ENCODE results near the gene ERI3.
A peak's percentile ranks its signal among the peaks of the same experiment; 100 is the strongest.

The ERI3 gene

DNA sequence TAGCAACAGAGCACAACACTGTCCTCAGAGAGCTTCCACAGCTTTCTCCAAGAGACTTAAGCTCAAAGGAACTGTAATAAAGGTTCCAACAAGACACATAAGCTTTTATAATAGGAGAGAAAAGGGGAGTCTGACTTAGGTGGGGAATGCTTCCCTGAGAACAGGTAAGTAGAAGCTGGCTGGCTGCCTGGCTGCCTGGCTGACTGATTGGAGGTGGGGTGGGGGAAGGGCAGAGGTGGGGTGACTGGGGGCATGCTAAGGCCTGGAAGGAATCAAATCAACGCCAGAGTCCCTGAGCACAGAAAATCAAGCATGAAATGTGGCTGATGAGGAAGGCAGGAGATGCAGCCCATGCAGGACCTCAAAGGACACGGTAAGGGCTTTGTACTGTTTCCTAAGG lies 96.0 kb downstream of the ERI3 start:
- DNase-seq: no peak

DNA sequence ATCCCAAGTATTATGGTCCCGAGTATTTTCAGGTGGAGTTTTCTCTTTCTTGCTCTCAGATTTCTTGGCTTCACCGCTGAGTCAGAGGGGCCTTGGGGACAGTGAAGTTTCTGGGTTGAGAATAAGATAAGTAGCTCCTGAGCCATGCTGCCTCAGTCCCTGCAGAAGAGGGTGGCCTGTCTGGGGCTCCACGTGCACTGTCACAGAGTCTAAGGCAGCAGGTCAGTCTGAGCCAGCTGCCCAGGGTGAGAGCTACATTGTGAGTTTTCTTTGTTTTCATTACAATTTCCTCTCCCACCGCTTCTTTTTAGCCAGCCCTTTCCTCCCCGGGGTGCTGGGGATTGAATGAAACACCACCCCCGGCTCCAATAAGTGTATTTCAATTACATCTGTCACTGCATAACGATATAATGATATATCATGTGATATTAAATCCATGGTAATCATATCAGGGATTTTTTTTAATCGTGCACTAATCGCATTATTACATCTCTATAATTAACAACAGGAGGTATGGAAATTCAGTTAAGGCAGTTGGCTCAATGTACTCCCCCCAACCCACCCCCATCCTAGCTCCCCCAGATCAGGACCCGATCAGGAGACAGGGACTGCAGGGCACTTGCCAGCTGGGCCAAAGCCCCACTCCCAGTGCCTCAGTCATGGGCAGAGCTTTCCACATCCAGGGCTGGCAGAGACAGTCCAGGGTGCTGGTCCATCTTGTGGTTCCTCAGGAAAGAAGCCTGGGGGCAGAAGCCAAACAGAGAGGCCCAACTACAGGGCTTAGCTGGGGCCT lies 98.1 kb downstream of the ERI3 start:
- DNase-seq: no peak

DNA sequence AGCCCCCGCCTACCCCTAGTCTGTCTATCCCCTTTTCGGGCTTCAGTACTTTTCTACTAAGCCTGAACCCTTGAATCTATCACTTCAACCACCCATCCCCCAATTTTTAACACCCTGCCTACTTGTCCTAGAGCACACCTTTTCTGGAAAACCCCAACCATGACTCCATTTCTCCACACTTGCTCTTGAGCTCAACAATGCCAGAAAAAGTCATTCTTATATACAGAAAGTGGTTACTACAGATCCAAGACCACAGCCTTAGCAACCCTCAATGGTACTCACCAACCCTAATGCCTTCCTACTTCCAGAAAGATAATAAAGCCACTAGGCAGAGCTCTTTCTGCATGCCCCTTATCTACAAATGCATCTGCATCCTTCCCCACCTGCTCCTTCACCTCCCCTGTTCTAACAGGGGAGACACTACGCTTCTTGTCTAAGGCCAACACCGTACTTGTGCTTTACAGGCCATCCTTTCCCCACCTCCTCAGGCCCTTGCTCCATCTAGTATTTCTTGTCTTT lies 100.6 kb downstream of the ERI3 start:
- no peak for DNase-seq

DNA sequence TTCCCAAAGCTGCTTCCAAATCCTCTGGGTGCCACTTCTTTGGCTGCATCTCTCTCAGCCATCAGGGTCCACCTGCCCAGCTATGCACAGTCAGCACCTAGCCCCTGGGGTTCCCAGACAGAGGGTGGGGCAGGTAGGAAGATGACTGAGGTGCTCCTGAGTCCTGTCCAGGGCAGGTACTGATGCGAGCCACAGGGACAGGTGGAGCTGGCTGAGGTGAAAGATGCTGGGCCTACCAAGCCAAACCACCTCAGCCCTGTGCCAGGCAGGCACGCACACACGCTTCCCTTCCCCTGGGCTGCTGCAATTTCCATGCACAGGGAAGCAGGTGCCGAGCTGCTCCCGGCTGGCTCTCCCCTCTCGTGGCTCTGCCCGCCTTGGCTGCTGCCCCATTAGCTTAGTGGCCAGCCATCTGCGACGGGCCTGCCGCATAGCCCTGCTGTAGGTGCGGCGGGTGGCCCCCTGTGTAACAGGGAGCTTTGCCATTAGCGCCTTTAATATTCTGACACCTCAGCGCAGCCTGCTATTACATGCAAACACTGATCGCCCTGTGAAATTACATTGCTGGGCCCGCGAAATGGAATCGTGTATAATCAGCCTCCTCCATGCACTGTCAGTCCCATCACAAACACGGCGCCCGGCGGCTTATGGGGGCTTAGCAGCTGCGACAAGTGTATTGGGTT lies 102.9 kb downstream of the ERI3 start:
- DNase-seq: no peak

DNA sequence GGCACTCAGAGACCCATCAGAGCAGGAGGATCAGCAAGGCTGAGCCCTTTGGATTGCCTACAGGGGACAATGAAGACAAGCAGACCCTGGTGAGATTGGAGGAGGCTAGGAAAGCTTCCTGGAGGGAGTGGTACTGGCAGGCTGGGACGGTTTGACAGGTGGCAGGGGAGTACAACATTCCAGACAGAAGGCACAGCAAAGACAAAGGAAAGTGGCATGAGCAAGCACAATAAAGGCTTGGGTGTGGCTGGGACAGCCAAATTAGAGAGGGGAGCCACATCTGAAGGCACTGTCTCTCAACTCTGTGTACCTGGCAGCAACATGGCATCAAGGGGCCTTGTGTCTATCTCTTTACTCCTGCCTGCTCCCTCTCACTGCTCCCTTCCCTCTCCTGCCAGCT lies 103.6 kb downstream of the ERI3 start:
- DNase-seq: no peak

DNA sequence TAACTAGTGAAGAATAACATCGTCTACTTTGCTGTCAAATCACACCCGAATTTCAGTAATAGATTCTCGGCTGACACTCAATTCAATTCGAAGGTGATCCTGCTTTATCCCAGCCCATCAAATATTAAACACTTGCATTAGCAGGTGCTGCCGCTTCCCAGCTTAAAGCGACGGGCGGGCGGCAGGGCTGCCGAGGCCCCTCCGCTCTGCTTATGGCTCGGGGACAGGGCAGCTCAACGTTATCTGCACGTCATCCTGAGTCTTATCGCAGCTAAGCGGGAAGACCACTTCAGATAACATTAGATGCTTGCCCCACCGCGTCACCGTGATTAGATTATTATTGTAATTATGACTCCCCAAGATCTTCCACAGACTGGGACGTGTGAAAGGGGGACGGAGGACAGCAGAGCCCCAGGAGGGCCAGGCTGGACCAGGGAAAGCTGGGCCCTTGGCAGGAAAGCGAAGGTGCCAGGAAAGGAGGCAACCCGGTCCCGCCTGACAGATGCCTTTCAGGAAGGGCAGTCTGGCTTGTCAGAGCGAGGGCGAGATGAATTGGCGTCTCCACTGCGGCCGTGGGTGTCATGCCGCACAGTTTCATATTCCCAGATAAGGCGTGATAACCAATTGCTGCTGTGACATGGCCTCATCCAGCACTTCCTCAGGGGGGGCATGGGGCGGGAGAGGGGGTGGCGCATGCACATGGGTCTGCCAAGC lies 104.8 kb downstream of the ERI3 start:
- no peak for DNase-seq

DNA sequence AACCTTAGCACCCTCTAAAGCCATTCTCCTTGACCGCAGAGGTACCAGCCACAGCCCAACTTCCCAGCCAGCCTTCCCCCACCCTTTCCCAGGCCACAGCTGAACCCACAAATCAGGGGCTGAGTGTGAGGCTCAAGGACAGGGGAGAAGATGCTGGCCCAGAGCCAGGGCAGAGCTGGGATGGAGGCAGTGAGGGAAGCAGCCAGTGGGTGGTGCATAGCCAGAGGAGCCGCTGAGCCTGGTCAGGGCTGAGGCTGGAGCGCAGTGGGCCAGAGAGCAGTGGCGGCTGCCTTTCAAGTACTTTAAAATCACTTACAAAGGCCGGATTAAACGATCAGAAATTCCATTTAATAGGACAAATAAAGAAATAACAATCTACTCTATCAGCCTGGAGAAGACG lies 105.5 kb downstream of the ERI3 start:
- DNase-seq: peak; percentile 33

DNA sequence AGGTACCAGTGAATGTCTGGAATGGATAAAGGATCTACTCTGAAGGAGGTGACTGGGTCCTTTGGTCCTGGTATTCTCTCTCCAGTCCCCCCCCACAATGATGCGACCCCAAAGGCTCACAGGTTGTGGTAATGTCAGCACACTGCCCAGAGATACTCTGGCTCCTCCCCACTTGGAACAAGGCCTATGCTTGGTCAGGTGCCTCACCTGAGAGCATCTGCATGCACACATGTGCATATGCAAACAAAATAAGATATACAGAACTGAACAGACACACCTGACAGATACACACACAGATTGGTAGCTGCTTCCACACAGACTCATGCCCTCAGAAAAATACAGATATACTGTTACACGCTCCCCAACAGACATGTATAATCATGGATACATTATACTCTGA lies 108.3 kb downstream of the ERI3 start:
- DNase-seq: no peak

DNA sequence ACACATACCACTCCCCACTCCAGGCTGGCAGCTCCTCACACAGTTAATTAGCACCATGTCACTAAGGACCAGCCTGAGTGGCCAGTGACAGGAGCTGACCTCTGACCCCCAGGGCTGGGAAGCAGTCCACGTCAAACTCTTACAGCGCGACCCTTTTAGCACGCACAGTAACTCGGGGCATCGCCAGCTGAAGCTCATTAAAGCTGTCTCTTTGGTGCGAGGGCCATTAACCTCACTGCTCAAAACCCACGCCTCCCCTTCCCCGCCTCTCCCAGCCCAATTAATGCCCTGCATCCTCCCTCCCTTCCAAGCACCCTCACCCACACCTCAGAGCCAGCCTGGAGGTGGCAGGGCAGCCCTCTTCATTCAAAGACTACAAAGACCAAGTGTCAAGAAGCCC lies 110.1 kb downstream of the ERI3 start:
- DNase-seq: no peak

DNA sequence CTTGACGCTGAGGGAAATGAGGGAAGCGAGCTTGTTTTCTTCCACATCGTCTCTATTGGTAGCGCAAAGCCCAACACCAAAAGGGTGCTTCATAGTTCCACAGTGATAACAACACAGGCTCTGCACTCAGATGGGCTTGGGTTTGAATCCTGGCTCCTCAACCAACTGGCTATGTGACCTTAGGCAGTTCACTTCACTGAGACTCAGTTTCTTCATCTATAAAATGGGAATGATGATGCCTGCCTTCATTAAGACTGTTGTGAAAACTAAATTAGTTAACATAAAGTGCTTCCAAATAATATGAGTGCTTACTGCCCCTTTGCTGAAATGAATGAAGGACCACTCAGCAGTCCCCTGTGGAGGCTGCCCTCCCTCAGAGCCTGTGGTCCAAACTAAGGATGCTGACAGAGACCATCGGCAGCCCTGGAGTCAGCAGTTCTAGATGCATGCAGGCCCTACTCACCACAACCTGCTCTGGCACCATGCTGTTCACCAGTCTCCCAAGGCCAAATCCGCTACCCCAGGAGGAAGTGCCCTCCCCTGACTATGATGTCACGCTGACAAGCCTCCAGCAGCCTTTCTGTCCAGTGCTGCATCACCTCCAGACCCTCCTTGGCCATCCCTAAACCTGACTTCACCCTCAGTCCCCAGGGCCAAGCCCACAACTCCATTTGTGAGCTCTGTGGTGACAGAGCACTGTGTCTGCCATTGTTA lies 111.1 kb downstream of the ERI3 start:
- DNase-seq: no peak

DNA sequence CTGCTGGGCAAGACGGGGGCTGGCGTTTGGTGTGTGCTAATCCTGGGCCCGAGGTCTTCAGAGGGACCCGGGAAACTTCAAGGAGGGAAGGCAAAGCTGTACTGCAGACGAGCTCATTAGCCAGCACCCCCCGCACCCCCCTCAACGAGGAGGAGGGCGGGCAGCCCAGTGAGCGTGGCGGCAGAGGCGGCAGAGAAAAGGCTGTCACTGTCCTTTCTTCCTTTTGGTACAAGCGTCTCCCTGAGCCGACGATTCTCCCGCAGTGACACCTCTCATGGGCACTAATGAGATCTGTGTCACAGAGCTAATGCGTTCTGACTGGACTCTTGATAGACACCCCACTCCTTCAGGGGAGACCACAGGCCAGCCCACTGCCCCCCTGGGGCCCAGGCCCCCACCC lies 112.3 kb downstream of the ERI3 start:
- DNase-seq: no peak

DNA sequence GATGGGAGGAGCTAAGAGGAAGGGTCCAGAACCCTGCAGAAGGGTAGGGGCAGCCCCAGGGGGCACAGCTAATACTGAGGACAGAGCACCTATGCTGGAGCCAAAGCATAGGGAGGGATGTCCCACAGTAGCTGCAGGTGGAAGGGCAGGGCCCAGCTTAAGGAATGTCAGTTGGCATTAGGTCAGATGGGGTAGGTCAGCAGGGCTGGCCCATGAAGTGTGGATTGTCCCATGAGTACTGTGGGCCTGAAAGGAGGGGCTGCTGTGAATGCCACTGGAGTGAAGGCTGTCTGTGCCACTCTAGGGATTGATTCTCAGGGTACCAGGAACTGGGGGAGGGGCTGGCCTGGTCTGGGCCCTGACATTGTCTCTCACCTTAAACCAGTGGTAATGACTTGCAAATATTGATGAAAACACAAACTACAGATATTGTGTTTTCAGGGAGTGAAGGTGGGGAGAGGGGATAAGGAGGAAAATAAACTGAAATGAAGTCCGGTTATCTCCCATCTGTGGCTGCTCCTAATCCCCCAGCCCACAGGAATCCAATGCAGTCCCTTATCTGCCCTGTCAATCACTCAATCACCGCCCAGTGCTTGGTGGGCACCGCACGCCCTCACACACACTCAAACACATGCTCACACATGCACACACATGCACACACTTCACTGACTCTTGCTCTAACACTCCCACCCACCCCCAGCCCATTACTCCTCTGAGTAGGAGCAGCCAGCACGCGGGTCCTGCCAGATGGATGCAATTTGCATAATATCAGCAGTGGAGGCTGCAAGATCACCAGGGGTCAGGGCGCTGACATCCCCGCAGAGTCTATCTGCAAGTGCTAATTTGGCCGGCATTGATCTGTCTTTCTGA lies 114.0 kb downstream of the ERI3 start:
- DNase-seq: no peak

DNA sequence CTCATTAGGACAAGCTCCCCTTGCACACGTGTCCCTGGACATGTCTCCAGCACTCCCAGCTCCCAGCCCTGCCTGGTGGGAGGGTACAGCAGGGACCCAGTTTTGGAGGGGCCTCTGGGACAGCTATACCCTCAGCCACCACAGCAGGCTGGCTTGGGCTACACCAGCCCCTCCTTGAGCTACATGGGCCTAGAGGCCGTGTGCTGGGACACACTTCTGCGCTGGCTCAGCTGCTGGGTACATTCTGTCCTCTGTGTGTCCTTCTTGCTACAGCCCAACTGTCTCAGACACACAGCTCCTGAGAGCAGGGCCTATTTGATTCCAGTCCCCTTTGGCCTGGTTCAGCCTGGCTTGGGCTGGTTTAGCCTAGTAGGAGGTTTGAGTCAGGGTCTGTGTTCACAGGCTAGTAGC lies 115.1 kb downstream of the ERI3 start:
- no peak for DNase-seq

DNA sequence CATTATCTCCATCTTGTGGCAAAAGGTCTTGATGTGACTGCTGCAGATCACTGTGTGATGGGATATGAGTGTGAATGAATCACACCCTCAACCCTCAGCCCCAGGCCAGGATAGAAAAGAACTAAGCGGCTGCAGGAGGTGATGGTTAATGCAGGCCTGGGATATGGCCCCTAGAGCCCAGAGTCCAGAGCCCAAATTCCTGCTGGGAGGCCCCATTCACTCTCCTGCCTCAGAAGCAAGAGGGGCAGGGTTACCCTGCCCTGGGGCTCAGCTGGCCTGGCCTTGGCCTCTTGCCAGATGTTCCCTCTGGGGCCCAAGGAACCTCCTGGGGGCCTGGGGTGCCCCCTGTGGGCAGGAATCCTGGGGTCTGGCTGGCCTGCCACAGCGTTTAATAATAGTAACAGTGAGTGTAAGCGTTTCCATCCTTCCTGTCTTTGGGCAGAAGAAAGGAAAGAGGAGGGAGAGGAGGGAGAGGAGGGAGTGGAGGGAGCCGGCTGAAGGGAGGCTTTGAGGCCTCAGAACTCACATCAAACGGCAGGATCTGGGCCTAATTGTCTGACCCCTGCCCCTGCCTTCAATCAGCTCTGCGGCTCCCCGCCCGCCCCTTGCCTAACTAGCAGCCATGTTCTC lies 115.6 kb downstream of the ERI3 start:
- DNase-seq: no peak

DNA sequence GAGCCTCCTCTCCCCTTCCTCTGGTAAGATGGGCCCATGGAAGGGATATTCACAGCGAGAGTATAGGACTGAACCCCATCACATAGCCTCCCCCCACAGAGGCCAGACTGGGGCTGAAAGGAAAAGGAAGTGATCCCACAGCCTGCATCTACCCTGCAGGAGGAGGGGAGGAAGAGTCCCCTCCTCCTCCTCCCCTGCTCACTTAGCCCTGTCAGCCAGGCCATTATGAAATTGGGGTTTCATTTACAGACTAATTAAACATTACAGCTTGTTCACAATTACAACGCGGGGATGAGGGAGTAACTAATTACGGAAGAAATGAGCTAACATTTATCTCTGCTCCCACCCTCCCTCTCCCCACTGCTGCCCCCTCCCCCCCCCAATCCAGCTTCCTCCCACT lies 116.4 kb downstream of the ERI3 start:
- no peak for DNase-seq

DNA sequence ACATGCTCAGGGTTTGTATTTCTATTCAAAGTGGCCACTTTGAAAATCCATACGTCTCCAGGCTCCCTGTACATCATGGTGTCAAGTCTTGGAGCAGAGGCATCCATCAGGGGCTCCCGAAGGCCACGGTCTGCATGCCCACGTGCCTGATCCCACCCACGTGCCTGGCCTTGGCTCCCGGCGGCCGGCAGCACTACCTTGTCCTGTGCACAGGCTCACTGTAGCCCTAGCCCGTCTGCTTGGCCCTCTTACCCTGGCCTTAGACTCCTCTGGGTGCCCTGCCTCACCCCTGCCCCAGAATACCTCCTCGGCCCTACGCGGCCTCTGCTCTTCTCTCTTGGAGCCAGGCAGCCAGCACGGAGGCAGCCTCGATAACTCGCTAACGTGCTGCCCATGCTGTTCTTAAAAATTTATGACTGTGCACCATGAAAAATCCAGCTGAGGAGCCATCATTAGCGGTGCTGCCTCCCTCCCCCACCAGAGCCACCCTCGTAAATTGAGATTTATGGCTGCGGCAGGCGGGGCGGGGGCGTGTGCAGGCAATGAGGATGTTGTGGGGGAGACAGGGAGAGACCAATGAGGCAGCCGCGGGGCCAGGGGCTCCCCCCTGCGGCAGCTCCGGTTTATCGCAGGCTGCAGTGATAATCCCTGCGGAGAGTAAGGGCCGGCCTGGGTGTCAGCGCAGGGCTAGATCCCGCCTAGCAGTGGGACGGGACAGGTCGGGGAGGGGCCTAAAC lies 117.2 kb downstream of the ERI3 start:
- no peak for DNase-seq

DNA sequence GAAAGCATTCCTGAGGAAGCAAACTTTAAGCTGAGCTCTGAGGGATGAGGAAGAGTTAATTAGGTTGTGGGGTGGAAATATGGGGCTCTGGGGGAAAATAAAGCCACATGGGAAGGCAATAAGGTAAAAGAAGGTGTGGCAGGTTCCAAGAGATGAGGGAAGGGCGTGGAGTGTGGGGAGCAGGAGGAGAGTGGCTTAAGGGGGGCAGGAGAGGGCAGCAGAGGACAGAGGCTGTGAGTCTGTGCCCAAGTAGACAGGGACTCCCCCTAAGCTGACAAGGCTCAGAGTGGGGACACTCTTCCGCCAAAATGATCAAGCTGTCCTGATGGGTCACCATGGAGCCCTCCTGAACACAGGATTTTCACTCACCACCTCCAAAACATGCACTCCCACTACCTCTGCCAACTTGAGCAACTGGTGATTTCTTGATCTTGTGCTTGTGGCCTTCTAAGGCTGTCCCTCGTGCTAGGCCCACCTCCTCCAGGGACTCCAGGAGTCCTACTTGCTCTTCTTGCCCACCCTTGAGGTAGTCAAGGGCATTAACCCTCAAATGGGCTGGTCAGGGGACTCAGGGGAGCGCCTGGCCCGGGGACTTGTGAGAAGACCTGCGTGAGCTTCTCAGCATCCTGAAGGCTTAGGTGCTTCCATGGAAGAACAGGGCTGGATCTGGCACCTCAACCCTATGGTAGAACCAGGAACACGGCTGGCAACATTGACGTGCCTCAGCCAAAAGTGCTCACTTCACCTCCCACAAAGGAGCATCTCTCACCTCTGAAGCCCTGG lies 118.4 kb downstream of the ERI3 start:
- no peak for DNase-seq

DNA sequence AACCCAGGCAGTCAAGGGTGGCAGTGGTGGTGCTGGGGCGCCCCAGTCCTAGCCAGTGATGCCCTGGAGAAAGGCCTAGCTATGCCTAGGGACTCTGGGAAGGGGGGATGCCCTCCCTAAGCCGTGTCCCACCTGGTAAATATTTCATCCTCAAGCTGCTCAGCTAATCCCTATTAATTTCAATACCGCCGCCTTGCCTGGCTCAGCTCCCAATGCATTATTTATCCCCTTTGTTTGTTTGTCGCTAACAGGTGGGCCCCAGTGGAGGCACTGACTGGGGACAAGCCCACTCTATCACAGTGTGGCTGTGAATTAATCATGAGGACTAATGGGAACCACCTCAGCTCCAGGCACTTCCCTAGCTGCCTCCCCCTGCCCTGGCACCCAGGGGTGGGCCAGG lies 119.2 kb downstream of the ERI3 start:
- DNase-seq: no peak

DNA sequence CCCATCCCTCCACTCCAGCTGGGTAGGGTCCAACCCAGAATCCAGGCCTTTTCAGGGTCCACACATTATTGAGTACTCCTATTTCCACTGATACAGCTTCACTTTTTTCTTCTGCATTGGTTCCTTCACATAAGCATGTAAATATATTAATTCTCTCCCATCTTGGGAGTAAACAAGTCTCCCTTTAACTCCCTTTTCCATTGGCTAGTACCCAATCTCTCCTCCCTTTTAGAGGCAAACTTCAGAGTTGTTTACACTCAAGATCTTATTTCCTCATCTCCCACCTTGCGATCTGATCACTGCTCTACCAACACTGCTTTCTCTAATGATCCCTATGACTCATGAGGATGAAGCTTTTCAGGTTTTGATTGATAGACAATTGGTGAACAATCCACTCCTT lies 121.5 kb downstream of the ERI3 start:
- DNase-seq: no peak

DNA sequence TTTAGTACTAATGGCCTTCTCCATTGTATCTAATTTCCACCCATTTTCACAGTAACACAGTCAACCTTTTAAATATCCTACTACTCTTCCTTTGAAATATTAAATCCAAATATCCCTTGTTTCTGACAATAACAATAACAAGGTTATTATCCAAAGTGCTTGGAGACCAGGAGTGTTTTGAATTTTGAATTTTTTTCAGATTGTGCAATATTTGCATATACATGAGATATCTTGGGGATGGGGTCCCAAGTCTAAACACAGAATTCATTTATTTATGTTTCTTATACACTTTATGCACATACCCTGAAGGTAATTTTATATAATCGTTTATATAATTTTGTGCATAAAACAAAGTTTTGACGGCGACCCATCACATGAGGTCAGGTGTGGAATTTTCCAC lies 124.3 kb downstream of the ERI3 start:
- no peak for DNase-seq

Data from DMS79 treated with DMSO at 0.1 percent for 48 hours (cell line).